Left lung (tissue), 10 donors: ENCODE results near the gene NTM. TPM values are rescaled to one million over a fixed set of nuclear protein-coding genes. Genes with fewer than 3 reads are reported as not detected.
A peak's percentile ranks its signal among the peaks of the same experiment; 100 is the strongest.

Source experiments
- ATAC-seq: fragments of 200-7000 bp; cut with Tn5 transposase; one replicate; pipeline ENCODE4 v1.9.1; 2020; ENCODE audit warnings: moderate library complexity
- DNase-seq, 4 donors: peaks; one replicate each; pipeline ENCODE4 v3.0.0-alpha.2; 2013 to 2020
- H3K27ac ChIP-seq, 2 donors: fragments of 200-600 bp; sonication (generic) in 1 of 2; one replicate each; pipeline versions ENCODE4 v1.5.0 to v1.8.0; 2020 to 2021
- H3K27me3 ChIP-seq, 2 donors: fragments of 200-600 bp; sonication (generic) in 1 of 2; one replicate each; pipeline versions ENCODE4 v1.5.0 to v1.8.0; 2020 to 2021
- H3K36me3 ChIP-seq, 2 donors: fragments of 200-600 bp; sonication (generic) in 1 of 2; one replicate each; pipeline versions ENCODE4 v1.5.0 to v1.8.0; 2020 to 2021
- H3K4me1 ChIP-seq, 2 donors: fragments of 200-600 bp; one replicate each; pipeline ENCODE4 v1.8.0; 2021
- H3K4me3 ChIP-seq, 2 donors: fragments of 200-600 bp; sonication (generic) in 1 of 2; one replicate each; pipeline versions ENCODE4 v1.5.0 to v1.8.0; 2020 to 2021; ENCODE audit warnings: mild to moderate bottlenecking in 1 of 2
- H3K9me3 ChIP-seq, 2 donors: fragments of 200-600 bp; sonication (generic) in 1 of 2; one replicate each; pipeline versions ENCODE4 v1.5.0 to v1.8.0; 2020 to 2021
- intact Hi-C, 2 donors: fragments of 100-400 bp; cut with DNase I; formaldehyde crosslinking; loops; one replicate each; pipeline versions ENCODE4 v1.11.2 to v1.14.2; 2022
- polyA plus RNA-seq, 6 donors: library from polyadenylated mRNA; unstranded; fragments of 120-200 nt; gene quantifications; one replicate each; pipeline ENCODE4 v1.2.1, GENCODE V29; 2013; ENCODE audit not compliant: insufficient read length in 6 of 6
- total RNA-seq, 2 donors: library from RNA; stranded (reverse); fragmentation: NEBNext Ultra II Directional; extraction: Animal tissue kit (Norgen Biotek cat#: 25700); gene quantifications; one replicate each; pipeline ENCODE4 v1.2.1, GENCODE V29; 2021
- TF ChIP-seq, protein P1 (sequence below), 2 donors: fragments of 200-600 bp; sonication (generic) in 1 of 2; IDR thresholded peaks; one replicate each; pipeline versions ENCODE4 v1.5.0 to v1.8.0; 2021; ENCODE audit warnings: antibody characterized with exemption in 2 of 2
- donor health status: DM: no; HTN: yes; CAD: no.
- donor health status: DM: no; HTN: no; CAD: no.

Gene NTM
- total and polyA plus RNA-seq, 8 donors = 9.5 to 31.0 (median 21.1) TPM

DNA sequence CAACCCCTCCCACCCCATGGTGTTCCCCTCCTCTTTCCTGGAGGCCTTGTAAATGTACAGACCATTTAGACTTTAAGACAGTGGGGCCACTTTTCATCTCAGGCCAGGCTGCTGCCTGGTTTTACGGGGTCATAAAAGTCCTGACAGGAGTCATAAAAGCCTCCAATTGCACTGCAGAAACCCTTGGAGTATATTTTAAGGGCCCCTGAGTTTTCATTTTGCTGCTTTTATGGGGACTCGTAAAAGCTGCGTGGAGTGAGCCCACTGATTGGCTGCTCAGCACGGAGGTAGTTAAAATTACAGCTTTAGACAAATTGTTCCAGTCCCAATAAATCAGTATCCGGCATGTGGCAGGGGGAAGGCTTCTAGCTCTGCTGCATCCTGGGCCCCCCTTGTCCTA, 627.6 kb downstream of the NTM start:
- no peaks in the 10 kb centered on the region for H3K36me3 ChIP-seq
- TF ChIP-seq, protein P1, sequence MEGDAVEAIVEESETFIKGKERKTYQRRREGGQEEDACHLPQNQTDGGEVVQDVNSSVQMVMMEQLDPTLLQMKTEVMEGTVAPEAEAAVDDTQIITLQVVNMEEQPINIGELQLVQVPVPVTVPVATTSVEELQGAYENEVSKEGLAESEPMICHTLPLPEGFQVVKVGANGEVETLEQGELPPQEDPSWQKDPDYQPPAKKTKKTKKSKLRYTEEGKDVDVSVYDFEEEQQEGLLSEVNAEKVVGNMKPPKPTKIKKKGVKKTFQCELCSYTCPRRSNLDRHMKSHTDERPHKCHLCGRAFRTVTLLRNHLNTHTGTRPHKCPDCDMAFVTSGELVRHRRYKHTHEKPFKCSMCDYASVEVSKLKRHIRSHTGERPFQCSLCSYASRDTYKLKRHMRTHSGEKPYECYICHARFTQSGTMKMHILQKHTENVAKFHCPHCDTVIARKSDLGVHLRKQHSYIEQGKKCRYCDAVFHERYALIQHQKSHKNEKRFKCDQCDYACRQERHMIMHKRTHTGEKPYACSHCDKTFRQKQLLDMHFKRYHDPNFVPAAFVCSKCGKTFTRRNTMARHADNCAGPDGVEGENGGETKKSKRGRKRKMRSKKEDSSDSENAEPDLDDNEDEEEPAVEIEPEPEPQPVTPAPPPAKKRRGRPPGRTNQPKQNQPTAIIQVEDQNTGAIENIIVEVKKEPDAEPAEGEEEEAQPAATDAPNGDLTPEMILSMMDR (IDR thresholded peaks at IDR 0.05) = no peak
- no peak overlapping the region for H3K27ac ChIP-seq
- DNase-seq (no peak), ATAC-seq (no peak)
- no peak overlapping the region for H3K4me3 ChIP-seq
- no peaks in the 10 kb centered on the region for H3K4me1 ChIP-seq
- peaks cover 0 to 17% of the 10 kb centered on the region in 2 donors for H3K9me3 ChIP-seq
- H3K27me3 ChIP-seq = no peaks in the 10 kb centered on the region
- intact Hi-C loops = no loop called here

DNA sequence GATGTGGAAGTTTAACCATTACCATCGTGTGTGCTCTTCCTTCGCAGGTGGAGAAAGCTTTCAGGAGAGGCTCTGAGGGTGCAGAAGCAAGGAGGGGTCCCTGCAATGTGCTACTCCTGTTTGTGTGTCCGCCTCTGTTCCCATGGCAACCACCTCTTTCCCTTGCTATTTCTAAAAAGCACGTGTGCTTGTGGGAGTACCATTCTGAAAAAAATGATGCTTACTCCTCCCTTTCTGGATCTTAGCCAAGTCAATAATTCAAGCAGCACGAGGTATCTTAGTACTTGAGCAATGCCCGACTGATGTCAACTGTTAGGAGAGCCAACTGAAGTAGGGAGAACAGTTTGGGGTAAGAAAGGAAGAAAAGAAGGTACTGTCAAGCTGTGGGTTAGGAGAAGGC, 628.7 kb downstream of the NTM start:
- intact Hi-C loops = no loop called here
- TF ChIP-seq, protein P1 (IDR thresholded peaks at IDR 0.05) = no peak
- DNase-seq = peak in 1 of 4 donors; percentile 13
- no peaks in the 10 kb centered on the region for H3K36me3 ChIP-seq
- no peak overlapping the region for H3K4me3 ChIP-seq
- no peak overlapping the region for H3K27ac ChIP-seq
- H3K4me1 ChIP-seq = no peaks in the 10 kb centered on the region
- peaks cover 0 to 17% of the 10 kb centered on the region in 2 donors for H3K9me3 ChIP-seq
- ATAC-seq = no peak
- H3K27me3 ChIP-seq = no peaks in the 10 kb centered on the region

DNA sequence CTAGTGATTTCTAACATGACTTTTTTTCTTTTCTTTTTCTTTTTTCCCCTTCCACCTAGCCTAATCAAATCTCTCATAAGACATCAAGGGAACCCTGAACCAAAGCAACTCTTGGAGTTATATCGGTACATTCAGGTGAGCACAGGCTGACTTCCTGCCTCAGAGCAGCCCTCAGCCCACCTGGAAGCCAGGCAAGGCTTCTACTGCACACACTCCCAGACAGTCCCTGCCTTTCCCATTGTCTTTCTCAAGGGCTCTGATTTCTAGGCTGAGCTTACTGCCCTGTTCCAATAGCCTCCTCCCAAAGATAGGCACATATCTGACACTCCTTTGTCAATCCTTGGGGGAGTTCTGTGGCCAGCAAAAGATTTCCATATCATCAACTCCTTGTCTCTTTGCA, 629.5 kb downstream of the NTM start:
- Histone ChIP-seq H3K4me1 (no peaks in the 10 kb centered on the region), H3K9me3 (peaks cover 0 to 17% of the 10 kb centered on the region in 2 donors), H3K36me3 (no peaks in the 10 kb centered on the region), H3K27me3 (no peaks in the 10 kb centered on the region), H3K27ac (no peak overlapping the region), H3K4me3 (no peak overlapping the region)
- DNase-seq = no peak
- no peak for ATAC-seq
- intact Hi-C loops = no loop called here
- TF ChIP-seq, protein P1 (IDR thresholded peaks at IDR 0.05) = no peak

DNA sequence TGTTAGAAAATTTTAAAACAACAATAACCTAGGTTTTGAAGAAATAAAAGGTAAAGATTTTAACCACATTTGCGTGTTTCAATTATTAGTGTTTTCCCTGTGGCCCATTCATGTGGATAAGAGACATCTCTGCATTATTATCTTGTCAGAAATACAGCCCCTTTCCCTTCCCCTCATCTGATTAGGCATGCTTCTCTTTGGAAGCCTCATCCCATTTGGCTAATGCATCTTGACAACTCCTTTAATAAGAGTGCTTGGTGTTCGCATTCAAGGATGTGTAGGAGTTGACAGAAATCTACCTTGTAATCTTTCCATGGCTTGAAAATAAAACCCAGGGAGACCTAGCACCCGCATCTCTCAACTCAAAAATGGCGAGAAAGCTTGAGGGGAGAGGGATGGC, 635.5 kb downstream of the NTM start:
- intact Hi-C loops = no loop called here
- Histone ChIP-seq H3K27me3 (peaks cover 0 to 7% of the 10 kb centered on the region in 2 donors), H3K4me3 (no peak overlapping the region), H3K9me3 (no peaks in the 10 kb centered on the region), H3K36me3 (no peaks in the 10 kb centered on the region), H3K27ac (no peak overlapping the region), H3K4me1 (no peaks in the 10 kb centered on the region)
- no peak for DNase-seq
- TF ChIP-seq, protein P1 (IDR thresholded peaks at IDR 0.05) = no peak
- no peak for ATAC-seq

DNA sequence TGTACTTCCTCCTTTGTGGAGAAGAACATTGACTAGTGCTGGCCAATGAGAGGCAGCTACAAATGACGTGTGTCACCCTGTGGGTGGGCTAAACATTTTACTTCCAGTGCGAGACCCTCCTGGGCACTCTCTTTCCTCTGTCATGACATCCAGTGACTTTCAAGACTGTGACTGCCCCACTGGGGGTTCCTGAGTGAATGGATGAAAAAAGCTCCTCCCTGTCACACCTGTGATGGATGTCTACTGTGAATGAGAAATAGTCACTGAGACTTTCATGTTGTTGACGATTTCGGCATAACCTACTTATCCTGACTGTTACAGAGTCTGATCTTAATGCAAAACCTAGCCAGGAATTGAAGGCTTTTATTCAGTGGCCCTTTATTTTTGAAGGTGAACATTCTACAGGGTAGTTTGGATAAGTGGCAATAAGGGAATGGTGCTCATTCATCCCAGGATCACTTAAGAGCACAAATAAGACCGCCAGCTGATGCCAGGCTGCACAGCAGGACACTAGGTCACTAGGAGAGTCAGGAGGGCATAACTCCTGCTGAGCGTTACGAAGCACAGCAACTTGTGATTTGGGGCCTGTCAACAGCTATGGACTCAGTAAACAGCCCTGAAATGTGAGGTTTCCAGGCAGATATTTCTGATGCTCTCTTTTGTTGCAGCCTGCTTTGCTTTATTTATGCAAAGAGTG, 636.6 kb downstream of the NTM start:
- intact Hi-C loops = no loop called here

More for the DNA sequence above, 636.6 kb downstream of the NTM start:
- H3K27me3 ChIP-seq = peaks cover 0 to 7% of the 10 kb centered on the region in 2 donors
- DNase-seq = no peak
- ATAC-seq = no peak
- TF ChIP-seq, protein P1 (IDR thresholded peaks at IDR 0.05) = no peak
- no peaks in the 10 kb centered on the region for H3K4me1 ChIP-seq
- H3K27ac ChIP-seq = no peak overlapping the region
- H3K36me3 ChIP-seq = no peaks in the 10 kb centered on the region
- H3K4me3 ChIP-seq = no peak overlapping the region
- H3K9me3 ChIP-seq = no peaks in the 10 kb centered on the region
